SK-N-SH (cell line): ENCODE results near the gene BEGAIN. TPM values are rescaled to one million over a fixed set of nuclear protein-coding genes. Genes with fewer than 3 reads are reported as not detected.

Experiments
- CTCF ChIA-PET: fragments of 300-600, 350-600 bp; formaldehyde crosslinking; extraction: SDS; loops from one replicate; lab custom pipeline; 2021; lab: Yijun Ruan, JAX
- POLR2A ChIA-PET: fragments of 350-600 bp; sonication (Branson Sonifier 250); formaldehyde crosslinking; extraction: SDS; loops from one replicate; lab custom pipeline; 2020; ENCODE audit warnings: antibody characterized with exemption, inconsistent platforms; lab: Yijun Ruan, JAX
- DNase-seq: peaks from one replicate; pipeline ENCODE4 v3.0.0; 2012
- H2AFZ ChIP-seq: fragments of 200-600 bp; sonication (generic); 2 replicates; pipeline ENCODE4 v1.8.1; 2016; ENCODE audit warnings: antibody characterized with exemption, mild to moderate bottlenecking, low read depth
- H3F3A ChIP-seq: fragments of 200-600 bp; sonication (generic); replicated peaks from 2 replicates; pipeline ENCODE3; 2016; ENCODE audit warnings: antibody characterized with exemption, mild to moderate bottlenecking; ENCODE audit not compliant: insufficient read depth
- H3K27ac ChIP-seq, 2 experiments: fragments of 200-500 bp in 1 of 2; fragments of 200-600 bp in 1 of 2; sonication (Bioruptor generic) in 1 of 2; sonication (generic), shearing (Covaris generic) in 1 of 2; 2 replicates each; pipeline versions ENCODE4 v1.5.1 to v1.6.1; 2014 to 2016; ENCODE audit warnings: low read depth in 2 of 2, inconsistent platforms in 1 of 2, low read length in 1 of 2, mild to moderate bottlenecking in 1 of 2, mixed read lengths in 1 of 2
- H3K27me3 ChIP-seq: fragments of 200-600 bp; sonication (generic), shearing (Covaris generic); 2 replicates; pipeline ENCODE4 v1.6.1; 2016; ENCODE audit warnings: mixed run types; ENCODE audit not compliant: insufficient read depth
- H3K36me3 ChIP-seq, 2 experiments: fragments of 200-500 bp in 1 of 2; fragments of 200-600 bp in 1 of 2; sonication (Bioruptor generic) in 1 of 2; sonication (generic) in 1 of 2; replicated peaks in 1 of 2; 2 replicates each; pipeline versions ENCODE3 to v1.5.1; 2014 to 2016; ENCODE audit warnings: low read length in 1 of 2, mild to moderate bottlenecking in 1 of 2; ENCODE audit not compliant: insufficient read depth in 2 of 2, control insufficient read depth in 1 of 2
- H3K4me1 ChIP-seq, 2 experiments: fragments of 200-500 bp in 1 of 2; fragments of 200-600 bp in 1 of 2; sonication (Bioruptor generic) in 1 of 2; sonication (generic), shearing (Covaris generic) in 1 of 2; 2 replicates each; pipeline versions ENCODE4 v1.5.1 to v1.6.1; 2014 to 2016; ENCODE audit warnings: low read depth in 1 of 2, low read length in 1 of 2, mixed run types in 1 of 2; ENCODE audit not compliant: insufficient read depth in 2 of 2, control insufficient read depth in 1 of 2
- H3K4me2 ChIP-seq: fragments of 200-600 bp; sonication (generic), shearing (Covaris generic); 2 replicates; pipeline ENCODE4 v1.6.1; 2017; ENCODE audit warnings: mixed run types
- H3K4me3 ChIP-seq, 2 experiments: fragments of 200-500 bp in 1 of 2; fragments of 200-600 bp in 1 of 2; sonication (Bioruptor generic) in 1 of 2; sonication (generic), shearing (Covaris generic) in 1 of 2; 2 replicates each; pipeline versions ENCODE4 v1.5.1 to v1.8.1; 2014 to 2016; ENCODE audit warnings: low read depth in 2 of 2, inconsistent platforms in 1 of 2, low read length in 1 of 2, mild to moderate bottlenecking in 1 of 2, mixed read lengths in 1 of 2, moderate library complexity in 1 of 2
- H3K79me2 ChIP-seq: fragments of 200-600 bp; sonication (generic); 2 replicates; pipeline ENCODE4 v1.8.1; 2017; ENCODE audit warnings: mild to moderate bottlenecking; ENCODE audit not compliant: insufficient read depth
- H3K9ac ChIP-seq: fragments of 200-600 bp; sonication (generic); 2 replicates; pipeline ENCODE4 v1.6.1; 2017; ENCODE audit warnings: mixed run types
- H3K9me2 ChIP-seq: fragments of 200-600 bp; sonication (generic); 2 replicates; pipeline ENCODE4 v1.6.1; 2017; ENCODE audit warnings: mixed run types
- H3K9me3 ChIP-seq: fragments of 200-600 bp; sonication (generic); 2 replicates; pipeline ENCODE4 v1.6.1; 2017; ENCODE audit warnings: mixed run types, mild to moderate bottlenecking, moderate library complexity
- H4K20me1 ChIP-seq: fragments of 200-600 bp; sonication (generic); 2 replicates; pipeline ENCODE4 v1.6.1; 2017; ENCODE audit warnings: mild to moderate bottlenecking, mixed run types; ENCODE audit not compliant: insufficient read depth
- CHD2 ChIP-seq: fragments of 150-350 bp; IDR thresholded peaks from 2 replicates; pipeline ENCODE4 v1.6.1; 2018; ENCODE audit warnings: low read length; ENCODE audit not compliant: partially characterized antibody
- ELF1 ChIP-seq: IDR thresholded peaks from 2 replicates; pipeline ENCODE4 v1.4.0; 2012
- EZH2phosphoT487 ChIP-seq: fragments of 200-600 bp; sonication (generic); IDR thresholded peaks from 2 replicates; pipeline ENCODE4 v1.6.1; 2017; ENCODE audit warnings: low read depth, mixed run types, mild to moderate bottlenecking, antibody characterized with exemption, moderate library complexity, borderline replicate concordance
- FOSL2 ChIP-seq: IDR thresholded peaks from 2 replicates; pipeline ENCODE4 v1.4.0; 2012; ENCODE audit warnings: low read depth, mild to moderate bottlenecking, moderate library complexity, borderline replicate concordance
- GABPA ChIP-seq: IDR thresholded peaks from 2 replicates; pipeline ENCODE4 v1.4.0; 2012; ENCODE audit warnings: low read depth, mild to moderate bottlenecking
- GATA2 ChIP-seq: sonication (generic); formaldehyde crosslinking; IDR thresholded peaks from 2 replicates; pipeline ENCODE4 v1.5.0; 2020; ENCODE audit warnings: mild to moderate bottlenecking, missing genetic modification reagents
- MAX ChIP-seq: IDR thresholded peaks from 2 replicates; pipeline ENCODE4 v1.4.0; 2012; ENCODE audit warnings: low read depth
- MXI1 ChIP-seq: IDR thresholded peaks from 2 replicates; pipeline ENCODE4 v1.6.1; 2012; ENCODE audit warnings: mild to moderate bottlenecking, low read depth, low read length, improper control_type of control experiment
- NFIC ChIP-seq: IDR thresholded peaks from 2 replicates; pipeline ENCODE4 v1.4.0; 2012; ENCODE audit warnings: borderline replicate concordance
- RAD21 ChIP-seq: IDR thresholded peaks from 2 replicates; pipeline ENCODE4 v1.6.1; 2012; ENCODE audit warnings: mild to moderate bottlenecking, low read length
- RFX5 ChIP-seq: IDR thresholded peaks from 2 replicates; pipeline ENCODE4 v1.6.1; 2012; ENCODE audit warnings: mild to moderate bottlenecking, improper control_type of control experiment, low read length
- SIN3A ChIP-seq: IDR thresholded peaks from 2 replicates; pipeline ENCODE4 v1.6.1; 2012; ENCODE audit warnings: low read depth, mild to moderate bottlenecking, low read length, moderate library complexity, borderline replicate concordance
- TAF1 ChIP-seq: IDR thresholded peaks from 2 replicates; pipeline ENCODE4 v1.6.1; 2012; ENCODE audit warnings: low read depth, mild to moderate bottlenecking, low read length, moderate library complexity, borderline replicate concordance
- YY1 ChIP-seq: IDR thresholded peaks from 2 replicates; pipeline ENCODE4 v1.4.0; 2012; ENCODE audit warnings: low read depth, mild to moderate bottlenecking
- WGBS: methylation state at CpG from one replicate; pipeline ENCODE4 v1.1.6; 2017; ENCODE audit warnings: low lambda C conversion rate; 5-methylcytosine and 5-hydroxymethylcytosine counted together
- polyA plus RNA-seq, 3 experiments: library from polyadenylated mRNA; depleted of rRNA; stranded (reverse); fragments of >200 nt; gene quantifications; 2 replicates each; pipeline ENCODE4 v1.2.3, GENCODE V29; 2012
- TF ChIP-seq, protein P1 (sequence below): fragments of 150-350 bp; IDR thresholded peaks from 2 replicates; pipeline ENCODE4 v1.6.1; 2016; ENCODE audit warnings: mild to moderate bottlenecking, low read depth, low read length
- TF ChIP-seq, protein P2 (sequence below): IDR thresholded peaks from 2 replicates; pipeline ENCODE4 v1.4.0; 2012; ENCODE audit warnings: low read depth, borderline replicate concordance

Gene BEGAIN
- polyA plus RNA-seq, 1 of the 3 experiments (the other 2 are of a cell fraction), result 4.2 TPM

GRCh38 chr14:100581228-100582145 lies 5.7 kb downstream of the BEGAIN start (continued):
- no peak for TF ChIP-seq GATA2 (CRISPR knock-in tag)
- no peak for TF ChIP-seq YY1
- no peak for TF ChIP-seq TAF1
- TF ChIP-seq GABPA, result no peak
- TF ChIP-seq, protein P1, sequence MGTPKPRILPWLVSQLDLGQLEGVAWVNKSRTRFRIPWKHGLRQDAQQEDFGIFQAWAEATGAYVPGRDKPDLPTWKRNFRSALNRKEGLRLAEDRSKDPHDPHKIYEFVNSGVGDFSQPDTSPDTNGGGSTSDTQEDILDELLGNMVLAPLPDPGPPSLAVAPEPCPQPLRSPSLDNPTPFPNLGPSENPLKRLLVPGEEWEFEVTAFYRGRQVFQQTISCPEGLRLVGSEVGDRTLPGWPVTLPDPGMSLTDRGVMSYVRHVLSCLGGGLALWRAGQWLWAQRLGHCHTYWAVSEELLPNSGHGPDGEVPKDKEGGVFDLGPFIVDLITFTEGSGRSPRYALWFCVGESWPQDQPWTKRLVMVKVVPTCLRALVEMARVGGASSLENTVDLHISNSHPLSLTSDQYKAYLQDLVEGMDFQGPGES, result no peak
- no peak for TF ChIP-seq SIN3A
- TF ChIP-seq NFIC, result no peak

- no peak overlapping the region for H3K4me2 ChIP-seq
- no peaks in the 10 kb centered on the region for H3F3A ChIP-seq
- no peaks in the 10 kb centered on the region for H3K79me2 ChIP-seq
- H3K4me3 ChIP-seq, result no peak overlapping the region
- POLR2A ChIA-PET, result interaction anchor here (1.6 to 3.7 kb wide), 2 partner anchors 11 to 98 kb away, joined by 3 to 14 read pairs; no protein-coding TSS in a partner anchor
- WGBS, result 86% methylated on average over 12 of the region's 14 CpGs
- TF ChIP-seq MXI1 (no peak), EZH2phosphoT487 (no peak), FOSL2 (no peak), RFX5 (no peak), MAX (no peak), GATA2 (CRISPR knock-in tag) (no peak), CHD2 (no peak), ELF1 (no peak), RAD21 (no peak), SIN3A (no peak)
- TF ChIP-seq, protein P2, sequence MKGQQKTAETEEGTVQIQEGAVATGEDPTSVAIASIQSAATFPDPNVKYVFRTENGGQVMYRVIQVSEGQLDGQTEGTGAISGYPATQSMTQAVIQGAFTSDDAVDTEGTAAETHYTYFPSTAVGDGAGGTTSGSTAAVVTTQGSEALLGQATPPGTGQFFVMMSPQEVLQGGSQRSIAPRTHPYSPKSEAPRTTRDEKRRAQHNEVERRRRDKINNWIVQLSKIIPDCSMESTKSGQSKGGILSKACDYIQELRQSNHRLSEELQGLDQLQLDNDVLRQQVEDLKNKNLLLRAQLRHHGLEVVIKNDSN, result no peak
- TF ChIP-seq, protein P1, result no peak
- TF ChIP-seq, all 33 proteins: peak for 0
- Histone ChIP-seq H3K9me3 (no peaks in the 10 kb centered on the region), H3K27me3 (no peaks in the 10 kb centered on the region), H3K36me3 (no peaks in the 10 kb centered on the region), H4K20me1 (no peaks in the 10 kb centered on the region), H2AFZ (no peak overlapping the region), H3K4me1 (peaks cover 0 to 44% of the 10 kb centered on the region in 2 experiments; a peak in 1 of 4 replicates), H3K9me2 (no peaks in the 10 kb centered on the region), H3K9ac (no peak overlapping the region), H3K27ac (peak overlapping the region in 1 of 2 experiments; percentile 59; a peak in 1 of 4 replicates)
- peak; percentile 7 for DNase-seq
- CTCF ChIA-PET, result interaction anchor here (1.0 to 1.9 kb wide), 4 partner anchors 33 to 73 kb away, joined by 3 to 6 read pairs (median 4); no protein-coding TSS in a partner anchor
Observed at GRCh38 chr14:100580316-100581227, 6.6 kb downstream of the BEGAIN start.
